GM23338 (cell line): ENCODE measurements around the gene MAPT.

Source experiments
- CREB1 ChIP-seq: fragments of 250-450 bp; sonication (Bioruptor Pico); IDR thresholded peaks from 2 replicates; pipeline ENCODE4 v1.5.0; 2020; ENCODE audit warnings: low read depth, mild to moderate bottlenecking, moderate library complexity
- EZH2 ChIP-seq: fragments of 200-600 bp; sonication (generic); IDR thresholded peaks from one replicate; pipeline ENCODE4 v1.8.0; 2017; ENCODE audit warnings: antibody characterized with exemption, mild to moderate bottlenecking, low read depth; ENCODE audit not compliant: unreplicated experiment
- EZH2phosphoT487 ChIP-seq: fragments of 200-600 bp; sonication (generic); IDR thresholded peaks from one replicate; pipeline ENCODE4 v1.8.1; 2018; ENCODE audit warnings: antibody characterized with exemption; ENCODE audit not compliant: unreplicated experiment
- POLR2AphosphoS5 ChIP-seq: IDR thresholded peaks from 2 replicates; pipeline ENCODE4 v1.6.1; 2016; ENCODE audit warnings: antibody characterized with exemption, low read depth
- TF ChIP-seq, protein P1 (sequence below), 2 experiments: fragments of 200-600 bp in 1 of 2; sonication (generic) in 1 of 2; conservative IDR thresholded peaks; 2 replicates each; pipeline versions ENCODE4 v1.5.1 to v1.6.1; 2016 to 2017; ENCODE audit warnings: antibody characterized with exemption in 2 of 2, low read depth in 2 of 2, mild to moderate bottlenecking in 2 of 2, moderate library complexity in 1 of 2
- TF ChIP-seq, protein P2 (sequence below): IDR thresholded peaks from one replicate; pipeline ENCODE4 v1.6.1; 2018; ENCODE audit warnings: antibody characterized with exemption; ENCODE audit not compliant: unreplicated experiment

DNA sequence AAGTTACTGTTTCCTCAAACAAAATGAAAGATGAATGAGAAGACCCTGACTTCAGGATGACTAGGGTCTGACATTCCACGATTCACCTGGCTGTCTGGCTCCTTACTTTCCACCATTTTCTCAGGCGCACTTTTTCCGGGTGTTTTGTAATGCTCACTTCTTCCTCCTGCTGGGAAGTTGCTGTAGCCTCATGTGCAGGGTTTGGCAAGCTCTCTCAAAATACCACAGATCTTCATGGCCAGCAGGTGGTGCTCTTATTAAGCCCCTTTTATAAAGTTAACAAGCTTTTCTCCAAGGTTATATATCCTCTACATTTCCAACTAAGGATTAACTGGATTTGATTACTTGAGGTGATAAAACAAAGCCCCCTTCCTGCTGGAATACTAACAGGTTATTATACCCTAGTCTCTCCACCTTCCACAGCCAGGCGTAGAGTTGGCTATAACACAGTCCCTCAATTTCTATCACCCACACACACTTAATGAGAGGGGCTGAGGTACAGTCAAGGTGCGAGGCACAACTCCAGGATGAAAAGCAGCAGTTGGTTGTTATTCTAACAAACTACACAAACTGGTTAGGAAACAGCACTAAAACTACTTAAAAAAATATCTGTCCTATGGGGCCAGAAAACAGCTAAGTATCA lies 150.1 kb downstream of the MAPT start:
- TF ChIP-seq, protein P1, sequence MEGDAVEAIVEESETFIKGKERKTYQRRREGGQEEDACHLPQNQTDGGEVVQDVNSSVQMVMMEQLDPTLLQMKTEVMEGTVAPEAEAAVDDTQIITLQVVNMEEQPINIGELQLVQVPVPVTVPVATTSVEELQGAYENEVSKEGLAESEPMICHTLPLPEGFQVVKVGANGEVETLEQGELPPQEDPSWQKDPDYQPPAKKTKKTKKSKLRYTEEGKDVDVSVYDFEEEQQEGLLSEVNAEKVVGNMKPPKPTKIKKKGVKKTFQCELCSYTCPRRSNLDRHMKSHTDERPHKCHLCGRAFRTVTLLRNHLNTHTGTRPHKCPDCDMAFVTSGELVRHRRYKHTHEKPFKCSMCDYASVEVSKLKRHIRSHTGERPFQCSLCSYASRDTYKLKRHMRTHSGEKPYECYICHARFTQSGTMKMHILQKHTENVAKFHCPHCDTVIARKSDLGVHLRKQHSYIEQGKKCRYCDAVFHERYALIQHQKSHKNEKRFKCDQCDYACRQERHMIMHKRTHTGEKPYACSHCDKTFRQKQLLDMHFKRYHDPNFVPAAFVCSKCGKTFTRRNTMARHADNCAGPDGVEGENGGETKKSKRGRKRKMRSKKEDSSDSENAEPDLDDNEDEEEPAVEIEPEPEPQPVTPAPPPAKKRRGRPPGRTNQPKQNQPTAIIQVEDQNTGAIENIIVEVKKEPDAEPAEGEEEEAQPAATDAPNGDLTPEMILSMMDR (conservative IDR thresholded peaks at IDR 0.05; ENCODE audit: low read depth in 2 of 2), result peak; percentile 80 to 96
- TF ChIP-seq EZH2 (no peak), POLR2AphosphoS5 (no peak), CREB1 (CRISPR knock-in tag) (no peak), EZH2phosphoT487 (no peak)
- TF ChIP-seq, protein P2, sequence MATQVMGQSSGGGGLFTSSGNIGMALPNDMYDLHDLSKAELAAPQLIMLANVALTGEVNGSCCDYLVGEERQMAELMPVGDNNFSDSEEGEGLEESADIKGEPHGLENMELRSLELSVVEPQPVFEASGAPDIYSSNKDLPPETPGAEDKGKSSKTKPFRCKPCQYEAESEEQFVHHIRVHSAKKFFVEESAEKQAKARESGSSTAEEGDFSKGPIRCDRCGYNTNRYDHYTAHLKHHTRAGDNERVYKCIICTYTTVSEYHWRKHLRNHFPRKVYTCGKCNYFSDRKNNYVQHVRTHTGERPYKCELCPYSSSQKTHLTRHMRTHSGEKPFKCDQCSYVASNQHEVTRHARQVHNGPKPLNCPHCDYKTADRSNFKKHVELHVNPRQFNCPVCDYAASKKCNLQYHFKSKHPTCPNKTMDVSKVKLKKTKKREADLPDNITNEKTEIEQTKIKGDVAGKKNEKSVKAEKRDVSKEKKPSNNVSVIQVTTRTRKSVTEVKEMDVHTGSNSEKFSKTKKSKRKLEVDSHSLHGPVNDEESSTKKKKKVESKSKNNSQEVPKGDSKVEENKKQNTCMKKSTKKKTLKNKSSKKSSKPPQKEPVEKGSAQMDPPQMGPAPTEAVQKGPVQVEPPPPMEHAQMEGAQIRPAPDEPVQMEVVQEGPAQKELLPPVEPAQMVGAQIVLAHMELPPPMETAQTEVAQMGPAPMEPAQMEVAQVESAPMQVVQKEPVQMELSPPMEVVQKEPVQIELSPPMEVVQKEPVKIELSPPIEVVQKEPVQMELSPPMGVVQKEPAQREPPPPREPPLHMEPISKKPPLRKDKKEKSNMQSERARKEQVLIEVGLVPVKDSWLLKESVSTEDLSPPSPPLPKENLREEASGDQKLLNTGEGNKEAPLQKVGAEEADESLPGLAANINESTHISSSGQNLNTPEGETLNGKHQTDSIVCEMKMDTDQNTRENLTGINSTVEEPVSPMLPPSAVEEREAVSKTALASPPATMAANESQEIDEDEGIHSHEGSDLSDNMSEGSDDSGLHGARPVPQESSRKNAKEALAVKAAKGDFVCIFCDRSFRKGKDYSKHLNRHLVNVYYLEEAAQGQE, result no peak
